ENCODE measurements around the gene PACRG. TPM values are rescaled to one million over a fixed set of nuclear protein-coding genes. Genes with fewer than 3 reads are reported as not detected.
A peak's percentile ranks its signal among the peaks of the same experiment; 100 is the strongest.

PACRG gene
- total and polyA plus RNA-seq, 2 donors from 2014 or later, result 7.4 to 20.0 TPM

GRCh38 chr6:163356743-163357142, 629.0 kb downstream of the PACRG start:
- TF ChIP-seq, protein P1, sequence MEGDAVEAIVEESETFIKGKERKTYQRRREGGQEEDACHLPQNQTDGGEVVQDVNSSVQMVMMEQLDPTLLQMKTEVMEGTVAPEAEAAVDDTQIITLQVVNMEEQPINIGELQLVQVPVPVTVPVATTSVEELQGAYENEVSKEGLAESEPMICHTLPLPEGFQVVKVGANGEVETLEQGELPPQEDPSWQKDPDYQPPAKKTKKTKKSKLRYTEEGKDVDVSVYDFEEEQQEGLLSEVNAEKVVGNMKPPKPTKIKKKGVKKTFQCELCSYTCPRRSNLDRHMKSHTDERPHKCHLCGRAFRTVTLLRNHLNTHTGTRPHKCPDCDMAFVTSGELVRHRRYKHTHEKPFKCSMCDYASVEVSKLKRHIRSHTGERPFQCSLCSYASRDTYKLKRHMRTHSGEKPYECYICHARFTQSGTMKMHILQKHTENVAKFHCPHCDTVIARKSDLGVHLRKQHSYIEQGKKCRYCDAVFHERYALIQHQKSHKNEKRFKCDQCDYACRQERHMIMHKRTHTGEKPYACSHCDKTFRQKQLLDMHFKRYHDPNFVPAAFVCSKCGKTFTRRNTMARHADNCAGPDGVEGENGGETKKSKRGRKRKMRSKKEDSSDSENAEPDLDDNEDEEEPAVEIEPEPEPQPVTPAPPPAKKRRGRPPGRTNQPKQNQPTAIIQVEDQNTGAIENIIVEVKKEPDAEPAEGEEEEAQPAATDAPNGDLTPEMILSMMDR (IDR thresholded peaks at IDR 0.05; ENCODE audit: borderline replicate concordance, extremely low read depth, insufficient read depth), result no peak
- DNase-seq (no peak), FAIRE-seq (no peak)
- no peak overlapping the region for H3K27ac ChIP-seq (ENCODE audit: low read depth in 2 of 2, low read length in 2 of 2)
- peak overlapping the region in 1 of 3 donors; percentile 22 for H3K4me3 ChIP-seq (ENCODE audit: low read length in 3 of 3)
- H3K9me3 ChIP-seq (ENCODE audit: control insufficient read depth in 2 of 3, insufficient read depth in 1 of 3, low read length in 3 of 3), result no peaks in the 10 kb centered on the region
- peaks cover 7 to 12% (median 8%) of the 10 kb centered on the region in 3 donors for H3K4me1 ChIP-seq (ENCODE audit: control insufficient read depth in 2 of 3, insufficient read depth in 2 of 3, low read depth in 1 of 3, low read length in 3 of 3)
- intact Hi-C loops (cut with DNase I), result no loop called here
- no peaks in the 10 kb centered on the region for H3K36me3 ChIP-seq (ENCODE audit: control insufficient read depth in 2 of 3, insufficient read depth in 3 of 3, low read length in 3 of 3)
- no peak overlapping the region for H3K9ac ChIP-seq (ENCODE audit: low read length in 3 of 3)
- no peaks in the 10 kb centered on the region for H3K27me3 ChIP-seq (ENCODE audit: control insufficient read depth, insufficient read depth, low read length)

GRCh38 chr6:163364641-163365040, 636.9 kb downstream of the PACRG start:
- FAIRE-seq, result no peak
- Histone ChIP-seq H3K4me3 (ENCODE audit: low read length in 3 of 3) (no peak overlapping the region), H3K9ac (ENCODE audit: low read length in 3 of 3) (no peak overlapping the region), H3K9me3 (ENCODE audit: control insufficient read depth in 2 of 3, insufficient read depth in 1 of 3, low read length in 3 of 3) (no peaks in the 10 kb centered on the region), H3K27me3 (ENCODE audit: control insufficient read depth, insufficient read depth, low read length) (no peaks in the 10 kb centered on the region), H3K4me1 (ENCODE audit: control insufficient read depth in 2 of 3, insufficient read depth in 2 of 3, low read depth in 1 of 3, low read length in 3 of 3) (no peaks in the 10 kb centered on the region), H3K27ac (ENCODE audit: low read depth in 2 of 2, low read length in 2 of 2) (no peak overlapping the region), H3K36me3 (ENCODE audit: control insufficient read depth in 2 of 3, insufficient read depth in 3 of 3, low read length in 3 of 3) (no peaks in the 10 kb centered on the region)
- TF ChIP-seq, protein P1 (IDR thresholded peaks at IDR 0.05; ENCODE audit: borderline replicate concordance, extremely low read depth, insufficient read depth), result no peak
- intact Hi-C loops (cut with DNase I), result no loop called here
- DNase-seq, result no peak

Other genes starting within 250 kb of the PACRG start
- gene PRKN, start 208 bp upstream of the PACRG start, total RNA-seq, result 10.4 TPM
- gene PRKN, start 208 bp upstream of the PACRG start, polyA plus RNA-seq (ENCODE audit: insufficient read depth, low read depth, low replicate concordance), result 8.6 TPM

Data from kidney (tissue), 14 donors.